ENCODE data around the gene CPNE4. TPM values are rescaled to one million over a fixed set of nuclear protein-coding genes. Genes with fewer than 3 reads are reported as not detected.

The CPNE4 gene
- total RNA-seq, 1 donor from 2014 or later = 0.41 TPM

DNA sequence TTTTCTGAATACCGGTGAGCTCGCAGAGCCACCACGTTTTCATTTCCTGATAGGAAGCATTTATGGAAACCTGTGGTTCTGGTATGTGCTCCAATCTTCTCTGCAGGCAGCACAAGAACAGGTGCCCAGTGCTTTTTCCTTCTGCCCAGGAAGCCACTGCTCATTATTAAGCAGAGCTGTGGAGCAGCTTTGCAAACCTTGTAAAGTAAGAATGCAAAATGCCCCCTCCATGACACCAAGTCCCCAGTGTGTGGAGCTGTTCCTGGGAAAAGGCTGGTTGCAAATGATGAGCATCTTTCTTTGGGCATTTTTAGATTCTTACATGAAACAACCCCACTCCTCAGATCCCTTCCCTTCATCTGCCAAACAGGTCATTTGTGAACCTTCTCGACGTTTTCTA is 466.4 kb downstream of the CPNE4 start:
- no peaks in the 10 kb centered on the region for H3K4me1 Mint-ChIP-seq (ENCODE audit: unreplicated experiment)
- TF ChIP-seq, protein P1, sequence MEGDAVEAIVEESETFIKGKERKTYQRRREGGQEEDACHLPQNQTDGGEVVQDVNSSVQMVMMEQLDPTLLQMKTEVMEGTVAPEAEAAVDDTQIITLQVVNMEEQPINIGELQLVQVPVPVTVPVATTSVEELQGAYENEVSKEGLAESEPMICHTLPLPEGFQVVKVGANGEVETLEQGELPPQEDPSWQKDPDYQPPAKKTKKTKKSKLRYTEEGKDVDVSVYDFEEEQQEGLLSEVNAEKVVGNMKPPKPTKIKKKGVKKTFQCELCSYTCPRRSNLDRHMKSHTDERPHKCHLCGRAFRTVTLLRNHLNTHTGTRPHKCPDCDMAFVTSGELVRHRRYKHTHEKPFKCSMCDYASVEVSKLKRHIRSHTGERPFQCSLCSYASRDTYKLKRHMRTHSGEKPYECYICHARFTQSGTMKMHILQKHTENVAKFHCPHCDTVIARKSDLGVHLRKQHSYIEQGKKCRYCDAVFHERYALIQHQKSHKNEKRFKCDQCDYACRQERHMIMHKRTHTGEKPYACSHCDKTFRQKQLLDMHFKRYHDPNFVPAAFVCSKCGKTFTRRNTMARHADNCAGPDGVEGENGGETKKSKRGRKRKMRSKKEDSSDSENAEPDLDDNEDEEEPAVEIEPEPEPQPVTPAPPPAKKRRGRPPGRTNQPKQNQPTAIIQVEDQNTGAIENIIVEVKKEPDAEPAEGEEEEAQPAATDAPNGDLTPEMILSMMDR (IDR thresholded peaks at IDR 0.05; ENCODE audit: unreplicated experiment) = no peak
- H3K27ac Mint-ChIP-seq (ENCODE audit: unreplicated experiment) = no peak overlapping the region
- H3K36me3 Mint-ChIP-seq (ENCODE audit: low read depth, unreplicated experiment) = no peaks in the 10 kb centered on the region
- peak; percentile 6 for DNase-seq (ENCODE audit: low spot score)
- no peak overlapping the region for H3K4me3 Mint-ChIP-seq (ENCODE audit: unreplicated experiment)
- H3K27me3 Mint-ChIP-seq (ENCODE audit: unreplicated experiment) = peaks cover 2% of the 10 kb centered on the region
- no peaks in the 10 kb centered on the region for H3K9me3 Mint-ChIP-seq (ENCODE audit: unreplicated experiment)

DNA sequence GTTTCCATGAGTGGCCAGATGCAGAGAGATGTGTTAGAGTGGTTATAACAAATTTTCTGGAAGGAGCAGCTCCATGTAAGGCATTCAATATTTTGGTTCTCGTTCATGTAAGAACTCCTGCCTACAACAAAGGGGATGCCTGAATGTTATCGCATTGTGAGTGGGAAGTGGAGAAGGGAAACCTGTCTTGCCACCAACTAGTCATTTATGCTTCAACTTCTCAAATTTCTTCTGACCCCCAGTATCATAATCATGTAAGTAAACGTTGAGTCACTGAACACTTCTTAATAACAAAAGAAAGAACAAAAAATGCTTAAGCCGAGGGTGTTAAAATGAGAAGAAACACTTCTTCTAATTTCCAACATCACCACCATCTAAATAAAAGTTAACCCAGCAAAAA is 470.0 kb downstream of the CPNE4 start:
- peaks cover 2% of the 10 kb centered on the region for H3K27me3 Mint-ChIP-seq (ENCODE audit: unreplicated experiment)
- no peaks in the 10 kb centered on the region for H3K9me3 Mint-ChIP-seq (ENCODE audit: unreplicated experiment)
- TF ChIP-seq, protein P1 (IDR thresholded peaks at IDR 0.05; ENCODE audit: unreplicated experiment) = no peak
- DNase-seq (ENCODE audit: low spot score) = no peak
- no peaks in the 10 kb centered on the region for H3K36me3 Mint-ChIP-seq (ENCODE audit: low read depth, unreplicated experiment)
- H3K27ac Mint-ChIP-seq (ENCODE audit: unreplicated experiment) = no peak overlapping the region
- H3K4me1 Mint-ChIP-seq (ENCODE audit: unreplicated experiment) = no peaks in the 10 kb centered on the region
- no peak overlapping the region for H3K4me3 Mint-ChIP-seq (ENCODE audit: unreplicated experiment)

DNA sequence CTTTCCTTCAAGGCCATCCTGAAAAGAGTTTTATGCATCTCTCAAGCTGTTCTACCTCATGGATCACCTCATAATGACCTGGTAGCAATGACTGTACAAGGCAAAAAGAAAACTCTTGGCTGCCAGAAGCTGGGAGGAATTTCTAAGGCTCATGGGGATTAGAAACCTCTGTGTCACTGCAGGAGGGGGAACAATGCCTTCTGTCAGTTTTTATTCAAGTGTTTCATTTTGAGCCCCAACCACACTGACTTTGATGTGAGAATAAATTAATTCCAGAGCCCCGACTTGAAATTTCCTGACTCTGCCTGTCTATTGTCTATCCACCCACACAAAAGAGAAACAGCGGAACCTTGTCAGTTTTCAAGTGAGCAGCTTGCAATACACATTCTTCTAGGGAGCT is 473.3 kb downstream of the CPNE4 start:
- H3K36me3 Mint-ChIP-seq (ENCODE audit: low read depth, unreplicated experiment) = no peaks in the 10 kb centered on the region
- H3K27me3 Mint-ChIP-seq (ENCODE audit: unreplicated experiment) = peaks cover 2% of the 10 kb centered on the region
- H3K4me1 Mint-ChIP-seq (ENCODE audit: unreplicated experiment) = no peaks in the 10 kb centered on the region
- H3K4me3 Mint-ChIP-seq (ENCODE audit: unreplicated experiment) = no peak overlapping the region
- DNase-seq (ENCODE audit: low spot score) = no peak
- TF ChIP-seq, protein P1 (IDR thresholded peaks at IDR 0.05; ENCODE audit: unreplicated experiment) = no peak
- no peaks in the 10 kb centered on the region for H3K9me3 Mint-ChIP-seq (ENCODE audit: unreplicated experiment)
- H3K27ac Mint-ChIP-seq (ENCODE audit: unreplicated experiment) = no peak overlapping the region

DNA sequence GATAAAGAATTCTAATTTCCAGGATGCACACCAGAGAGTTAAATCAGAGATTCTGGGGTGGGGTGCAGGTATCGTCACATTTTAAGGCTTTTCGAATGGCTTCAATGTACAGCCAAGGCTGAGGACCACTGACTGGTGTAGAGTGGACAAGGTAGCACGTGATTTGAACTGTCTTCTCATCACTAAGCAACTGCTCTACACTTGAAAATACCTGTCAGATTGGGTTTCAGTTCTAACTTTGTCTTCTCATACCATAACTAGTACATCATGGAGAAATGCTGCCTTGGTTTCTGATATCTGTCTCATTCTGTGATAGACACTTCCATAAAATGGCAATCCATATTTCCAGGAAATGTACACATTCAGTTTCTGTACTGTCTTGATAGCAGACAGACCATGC is 474.0 kb downstream of the CPNE4 start:
- Mint-ChIP-seq H3K4me1 (ENCODE audit: unreplicated experiment) (no peaks in the 10 kb centered on the region), H3K9me3 (ENCODE audit: unreplicated experiment) (no peaks in the 10 kb centered on the region), H3K27me3 (ENCODE audit: unreplicated experiment) (peaks cover 2% of the 10 kb centered on the region), H3K4me3 (ENCODE audit: unreplicated experiment) (no peak overlapping the region), H3K36me3 (ENCODE audit: low read depth, unreplicated experiment) (no peaks in the 10 kb centered on the region), H3K27ac (ENCODE audit: unreplicated experiment) (no peak overlapping the region)
- no peak for DNase-seq (ENCODE audit: low spot score)
- TF ChIP-seq, protein P1 (IDR thresholded peaks at IDR 0.05; ENCODE audit: unreplicated experiment) = no peak

DNA sequence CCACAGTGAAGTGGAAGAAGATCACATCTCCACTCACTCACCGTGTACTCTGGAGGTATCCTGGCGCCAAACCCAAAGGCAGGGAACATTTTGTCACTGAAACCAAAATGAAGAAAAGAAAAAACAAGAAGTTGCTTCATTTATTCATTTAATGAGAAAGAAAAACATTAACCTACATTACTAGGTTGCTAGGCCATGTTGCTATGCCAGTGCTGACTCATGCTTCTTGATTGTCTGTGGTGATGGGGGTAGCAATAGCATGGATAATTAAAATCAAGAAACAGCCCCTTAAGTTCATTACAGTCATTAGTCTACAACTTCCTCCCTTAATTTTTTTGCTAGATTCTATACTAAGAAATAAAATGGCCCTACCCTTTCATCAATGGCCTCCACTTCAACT is 479.4 kb downstream of the CPNE4 start:
- H3K27me3 Mint-ChIP-seq (ENCODE audit: unreplicated experiment) = peaks cover 2% of the 10 kb centered on the region
- H3K9me3 Mint-ChIP-seq (ENCODE audit: unreplicated experiment) = no peaks in the 10 kb centered on the region
- no peak overlapping the region for H3K4me3 Mint-ChIP-seq (ENCODE audit: unreplicated experiment)
- no peaks in the 10 kb centered on the region for H3K4me1 Mint-ChIP-seq (ENCODE audit: unreplicated experiment)
- H3K36me3 Mint-ChIP-seq (ENCODE audit: low read depth, unreplicated experiment) = no peaks in the 10 kb centered on the region
- TF ChIP-seq, protein P1 (IDR thresholded peaks at IDR 0.05; ENCODE audit: unreplicated experiment) = no peak
- no peak overlapping the region for H3K27ac Mint-ChIP-seq (ENCODE audit: unreplicated experiment)
- DNase-seq (ENCODE audit: low spot score) = no peak

Measured in endothelial cell (in vitro differentiated cells).